ENCODE measurements around the gene UBE2C. TPM values are rescaled to one million over a fixed set of nuclear protein-coding genes. Genes with fewer than 3 reads are reported as not detected.

The UBE2C gene
- total RNA-seq, 1 experiment from 2014 or later: 268 TPM

- no peak for TF ChIP-seq CTCF (conservative IDR thresholded peaks at IDR 0.05)
- Mint-ChIP-seq H3K27ac (no peak overlapping the region; a peak in 1 of 7 replicates), H3K9me3 (no peaks in the 10 kb centered on the region), H3K4me3 (no peak overlapping the region), H3K36me3 (ENCODE audit: insufficient read depth in 1 of 3, low read depth in 3 of 3) (peaks cover 8 to 37% (median 24%) of the 10 kb centered on the region in 3 experiments; a peak in 6 of 7 replicates), H3K27me3 (ENCODE audit: low read depth) (no peaks in the 10 kb centered on the region), H3K4me1 (peaks cover 39 to 44% of the 10 kb centered on the region in 2 experiments)
- Histone ChIP-seq H3K27me3 (ENCODE audit: insufficient read depth, low read length) (no peaks in the 10 kb centered on the region), H3T11ph (ENCODE audit: low read length) (no peak overlapping the region), H2AFZ (ENCODE audit: low read length) (no peak overlapping the region), H3K14ac (ENCODE audit: insufficient read depth, low read length) (no peak overlapping the region), H2BK15ac (ENCODE audit: low read depth, low read length) (no peak overlapping the region), H3K27ac (ENCODE audit: insufficient read length, low read depth, low read length) (no peak overlapping the region), H3K18ac (ENCODE audit: insufficient read length, low read depth, low read length) (no peak overlapping the region), H2BK20ac (ENCODE audit: low read depth, low read length, poor library complexity, severe bottlenecking) (no peak overlapping the region), H4K20me1 (ENCODE audit: control insufficient read depth, insufficient read depth, insufficient read length) (no peaks in the 10 kb centered on the region), H2BK5ac (ENCODE audit: insufficient read length, low read length) (no peak overlapping the region), H3K23me2 (ENCODE audit: insufficient read length, low read depth, low read length, poor library complexity, severe bottlenecking) (no peaks in the 10 kb centered on the region), H3K23ac (ENCODE audit: insufficient read length, low read depth, low read length) (no peak overlapping the region), H3K4me2 (ENCODE audit: insufficient read depth, insufficient read length, low read length) (no peak overlapping the region), H2BK120ac (ENCODE audit: low read depth, low read length, poor library complexity, severe bottlenecking) (no peak overlapping the region), H3K56ac (ENCODE audit: insufficient read length, low read depth, low read length) (no peak overlapping the region), H4K8ac (replicated peaks; ENCODE audit: insufficient read length, low read depth, low read length) (no peak overlapping the region), H3K4me1 (ENCODE audit: insufficient read depth, low read length) (peaks cover 12% of the 10 kb centered on the region; the same call in 1 of the 2 replicates), H3K4ac (ENCODE audit: low read depth, low read length) (no peak overlapping the region), H3K79me2 (ENCODE audit: insufficient read depth, low read length) (no peaks in the 10 kb centered on the region; the same call in 1 of the 2 replicates), H3K9me3 (ENCODE audit: control insufficient read depth, low read depth, low read length) (no peaks in the 10 kb centered on the region), H3K79me1 (ENCODE audit: insufficient read depth, low read depth, low read length, poor library complexity, severe bottlenecking) (no peaks in the 10 kb centered on the region), H2AK5ac (ENCODE audit: insufficient read length, low read length) (no peak overlapping the region), H2BK12ac (ENCODE audit: insufficient read length, low read depth, low read length) (no peak overlapping the region), H4K91ac (ENCODE audit: insufficient read length, low read depth, low read length) (no peak overlapping the region), H3K9ac (ENCODE audit: extremely low read depth, insufficient read length, low read length) (no peak overlapping the region), H4K5ac (ENCODE audit: insufficient read length, low read depth, low read length) (no peak overlapping the region)
- no peak for DNase-seq
Observed at GRCh38 chr20:45851501-45851900, 39.1 kb downstream of the UBE2C start.
